Peyer's patch (tissue), 4 donors: ENCODE results near the gene RPS6KA5.

Experiments
- POLR2A ChIP-seq, 2 donors: fragments of 450-650 bp; IDR thresholded peaks; one replicate each; pipeline ENCODE4 v1.5.1; 2017; ENCODE audit warnings: antibody characterized with exemption in 2 of 2, mild to moderate bottlenecking in 2 of 2, moderate library complexity in 2 of 2
- TF ChIP-seq, protein P1 (sequence below), 6 experiments: fragments of 450-650 bp in 4 of 6; fragments of 200-600 bp in 2 of 6; sonication (generic) in 1 of 6; IDR thresholded peaks; one replicate each; pipeline ENCODE4 v1.5.1; 2017 to 2019; ENCODE audit warnings: antibody characterized with exemption in 6 of 6, mild to moderate bottlenecking in 3 of 6, moderate library complexity in 1 of 6

DNA sequence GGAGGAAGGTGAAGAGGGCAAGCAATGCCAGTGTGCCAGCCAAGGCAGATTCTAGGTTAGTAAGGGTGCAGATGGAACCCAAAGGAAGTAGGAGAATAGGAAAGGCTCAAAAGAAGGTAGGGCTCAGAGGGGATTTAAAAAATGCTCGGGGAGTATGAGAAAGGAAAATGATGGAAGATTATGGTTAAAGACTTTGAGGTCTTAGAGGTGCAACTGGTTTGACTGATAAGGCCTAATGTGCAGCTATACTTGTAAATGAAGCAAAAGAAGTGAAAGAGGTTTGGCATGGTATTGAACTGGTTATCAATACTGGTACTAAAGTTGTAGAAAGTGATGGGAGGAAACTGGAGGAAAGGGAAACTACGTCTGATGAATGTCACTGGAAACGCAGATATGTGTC, 94.7 kb downstream of the RPS6KA5 start:
- TF ChIP-seq, protein P1, sequence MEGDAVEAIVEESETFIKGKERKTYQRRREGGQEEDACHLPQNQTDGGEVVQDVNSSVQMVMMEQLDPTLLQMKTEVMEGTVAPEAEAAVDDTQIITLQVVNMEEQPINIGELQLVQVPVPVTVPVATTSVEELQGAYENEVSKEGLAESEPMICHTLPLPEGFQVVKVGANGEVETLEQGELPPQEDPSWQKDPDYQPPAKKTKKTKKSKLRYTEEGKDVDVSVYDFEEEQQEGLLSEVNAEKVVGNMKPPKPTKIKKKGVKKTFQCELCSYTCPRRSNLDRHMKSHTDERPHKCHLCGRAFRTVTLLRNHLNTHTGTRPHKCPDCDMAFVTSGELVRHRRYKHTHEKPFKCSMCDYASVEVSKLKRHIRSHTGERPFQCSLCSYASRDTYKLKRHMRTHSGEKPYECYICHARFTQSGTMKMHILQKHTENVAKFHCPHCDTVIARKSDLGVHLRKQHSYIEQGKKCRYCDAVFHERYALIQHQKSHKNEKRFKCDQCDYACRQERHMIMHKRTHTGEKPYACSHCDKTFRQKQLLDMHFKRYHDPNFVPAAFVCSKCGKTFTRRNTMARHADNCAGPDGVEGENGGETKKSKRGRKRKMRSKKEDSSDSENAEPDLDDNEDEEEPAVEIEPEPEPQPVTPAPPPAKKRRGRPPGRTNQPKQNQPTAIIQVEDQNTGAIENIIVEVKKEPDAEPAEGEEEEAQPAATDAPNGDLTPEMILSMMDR (IDR thresholded peaks at IDR 0.05) = no peak
- no peak for TF ChIP-seq POLR2A (IDR thresholded peaks at IDR 0.05)
